Stomach (tissue), 9 donors: ENCODE measurements around the gene ALKBH7. TPM values are rescaled to one million over a fixed set of nuclear protein-coding genes. Genes with fewer than 3 reads are reported as not detected.
A peak's percentile ranks its signal among the peaks of the same experiment; 100 is the strongest.

Experiments used
- DNase-seq, 2 donors: peaks; one replicate each; pipeline versions ENCODE4 v3.0.0 to v3.0.0-alpha.2; 2013 to 2019
- H3K27ac ChIP-seq, 5 donors: fragments of 200-600 bp in 4 of 5; sonication (generic) in 4 of 5; one replicate each; pipeline ENCODE4 v1.5.1; 2013 to 2019; ENCODE audit warnings: mild to moderate bottlenecking in 1 of 5, moderate library complexity in 1 of 5
- H3K27me3 ChIP-seq, 3 donors: fragments of 200-600 bp; sonication (generic); one replicate each; pipeline ENCODE4 v1.5.1; 2017 to 2019; ENCODE audit warnings: mixed run types in 1 of 3
- H3K36me3 ChIP-seq, 4 donors: fragments of 200-600 bp; sonication (generic); 1 replicate in 3 of 4; 2 replicates in 1 of 4; pipeline ENCODE4 v1.5.1; 2016 to 2019
- H3K4me1 ChIP-seq, 4 donors: fragments of 200-600 bp; sonication (generic); one replicate each; pipeline ENCODE4 v1.5.1; 2016 to 2019
- H3K4me3 ChIP-seq, 4 donors: fragments of 200-600 bp; sonication (generic) in 3 of 4; one replicate each; pipeline ENCODE4 v1.5.1; 2016 to 2019; ENCODE audit warnings: mild to moderate bottlenecking in 1 of 4
- H3K9me3 ChIP-seq, 4 donors: fragments of 200-600 bp; sonication (generic); one replicate each; pipeline ENCODE4 v1.5.1; 2016 to 2019
- CTCF ChIP-seq, 7 experiments: fragments of 450-650 bp in 4 of 7; fragments of 200-600 bp in 3 of 7; sonication (generic) in 3 of 7; IDR thresholded peaks; one replicate each; pipeline ENCODE4 v1.5.1; 2016 to 2019; ENCODE audit warnings: antibody characterized with exemption in 7 of 7, control low read depth in 2 of 7, mild to moderate bottlenecking in 1 of 7
- EP300 ChIP-seq: sonication (generic); formaldehyde crosslinking; IDR thresholded peaks from one replicate; pipeline ENCODE4 v1.6.1; 2017; ENCODE audit warnings: antibody characterized with exemption
- POLR2A ChIP-seq, 4 donors: fragments of 450-650 bp; IDR thresholded peaks; one replicate each; pipeline ENCODE4 v1.6.1; 2016; ENCODE audit warnings: antibody characterized with exemption in 4 of 4, control low read depth in 2 of 4, mild to moderate bottlenecking in 1 of 4, moderate library complexity in 1 of 4
- POLR2AphosphoS5 ChIP-seq, 3 donors: sonication (generic); formaldehyde crosslinking; IDR thresholded peaks; one replicate each; pipeline ENCODE4 v1.6.1; 2016; ENCODE audit warnings: antibody characterized with exemption in 3 of 3
- WGBS, 5 donors: extraction: QIAGEN DNeasy Blood & Tissue Kit in 3 of 5; methylation state at CpG; one replicate each; pipeline versions ENCODE4 v1.1.5 to v1.1.7; 2013 to 2018; 5-methylcytosine and 5-hydroxymethylcytosine counted together
- intact Hi-C: fragments of 100-400 bp; cut with DNase I; formaldehyde crosslinking; loops from one replicate; pipeline ENCODE4 v1.15.1; 2023; ENCODE audit warnings: low total_unique reads
- polyA plus RNA-seq, 3 donors: library from polyadenylated mRNA; stranded (reverse); fragments of 200-250 nt; gene quantifications; one replicate each; pipeline ENCODE4 v1.2.3, GENCODE V29; 2013
- total RNA-seq, 5 donors: library from RNA; depleted of rRNA; stranded (reverse); fragments of >200 nt; gene quantifications; one replicate each; pipeline versions ENCODE4 v1.1.0 to v1.2.3, GENCODE V29; 2014 to 2016
- donor health status: healthy with polysubstance abuse.
- donor health status: Bipolar disorder and iron deficiency.
- donor health status: healthy.

ALKBH7 gene
- total and polyA plus RNA-seq, 8 donors, result 5.3 to 138 (median 64.3) TPM

- peaks cover 5 to 39% (median 29%) of the 10 kb centered on the region in 4 donors for H3K36me3 ChIP-seq
- intact Hi-C loops, result no loop called here
- H3K27ac ChIP-seq, result peak overlapping the region; percentile 62 to 100 (median 99)
- no peaks in the 10 kb centered on the region for H3K27me3 ChIP-seq
- H3K9me3 ChIP-seq, result no peaks in the 10 kb centered on the region
- peak in 1 of 2 donors; percentile 40 for DNase-seq
- WGBS, 5 donors, result 64 to 76% (median 74%) methylated on average over 17 to 29 of the region's 29 CpGs
- peak overlapping the region in 1 of 4 donors; percentile 93 for H3K4me3 ChIP-seq
- TF ChIP-seq POLR2AphosphoS5 (IDR thresholded peaks at IDR 0.05), result no peak
- no peak for TF ChIP-seq CTCF (IDR thresholded peaks at IDR 0.05)
- no peak for TF ChIP-seq POLR2A (IDR thresholded peaks at IDR 0.05)
- no peak for TF ChIP-seq EP300
- peaks cover 10 to 60% (median 24%) of the 10 kb centered on the region in 4 donors for H3K4me1 ChIP-seq
Measured at GRCh38 chr19:6374161-6374709, 1.6 kb downstream of the ALKBH7 start.

GRCh38 chr19:6374711-6375410 lies 2.3 kb downstream of the ALKBH7 start:
- no peaks in the 10 kb centered on the region for H3K27me3 ChIP-seq
- intact Hi-C loops, result no loop called here
- WGBS, 5 donors, result 68 to 91% (median 89%) methylated on average over 14 to 29 of the region's 29 CpGs
- TF ChIP-seq POLR2A (IDR thresholded peaks at IDR 0.05), result no peak
- no peak for TF ChIP-seq CTCF (IDR thresholded peaks at IDR 0.05)
- no peak for TF ChIP-seq POLR2AphosphoS5 (IDR thresholded peaks at IDR 0.05)
- TF ChIP-seq EP300, result no peak
- H3K9me3 ChIP-seq, result no peaks in the 10 kb centered on the region
- peaks cover 10 to 60% (median 24%) of the 10 kb centered on the region in 4 donors for H3K4me1 ChIP-seq
- DNase-seq, result no peak
- H3K27ac ChIP-seq, result peak overlapping the region in 1 of 5 donors; percentile 99
- no peak overlapping the region for H3K4me3 ChIP-seq
- peaks cover 9 to 42% (median 33%) of the 10 kb centered on the region in 4 donors for H3K36me3 ChIP-seq

GRCh38 chr19:6375411-6376010 lies 2.9 kb downstream of the ALKBH7 start, which contains the start of gene PSPN:
TSS of gene PSPN (minus strand) at chr19:6375933. CDS start at chr19:6375849, 84 bp downstream.
- Histone ChIP-seq H3K4me1 (peaks cover 10 to 60% (median 24%) of the 10 kb centered on the region in 4 donors), H3K27ac (peak within 1 kb of the TSS in 2 of 5 donors; percentile 8 to 18), H3K9me3 (no peaks in the 10 kb centered on the region), H3K4me3 (no peak within 1 kb of the TSS), H3K27me3 (no peaks in the 10 kb centered on the region), H3K36me3 (peaks cover 15 to 49% (median 39%) of the 10 kb centered on the region in 4 donors)
- intact Hi-C loops, result no loop called here
- 83 to 91% (median 86%) methylated on average over 7 to 25 of the region's 25 CpGs for WGBS, 5 donors
- TF ChIP-seq CTCF (IDR thresholded peaks at IDR 0.05), result no peak
- no peak for TF ChIP-seq POLR2AphosphoS5 (IDR thresholded peaks at IDR 0.05)
- no peak for TF ChIP-seq EP300
- no peak for TF ChIP-seq POLR2A (IDR thresholded peaks at IDR 0.05)
- DNase-seq, result no peak

GRCh38 chr19:6376512-6377190 lies 4.1 kb downstream of the ALKBH7 start:
- intact Hi-C loops, result no loop called here
- no peak for TF ChIP-seq POLR2AphosphoS5 (IDR thresholded peaks at IDR 0.05)
- TF ChIP-seq CTCF (IDR thresholded peaks at IDR 0.05), result no peak
- TF ChIP-seq POLR2A (IDR thresholded peaks at IDR 0.05), result no peak
- no peak for TF ChIP-seq EP300
- Histone ChIP-seq H3K4me1 (peaks cover 10 to 55% (median 23%) of the 10 kb centered on the region in 4 donors), H3K36me3 (peaks cover 27 to 60% (median 51%) of the 10 kb centered on the region in 4 donors), H3K9me3 (no peaks in the 10 kb centered on the region), H3K27me3 (no peaks in the 10 kb centered on the region), H3K27ac (peak overlapping the region in 2 of 5 donors; percentile 8 to 18), H3K4me3 (no peak overlapping the region)
- DNase-seq, result no peak
- 72 to 79% (median 77%) methylated on average over 14 to 19 of the region's 19 CpGs for WGBS, 5 donors
